A673 (cell line): Measurements from ENCODE around the gene SPAG16. TPM values are rescaled to one million over a fixed set of nuclear protein-coding genes. Genes with fewer than 3 reads are reported as not detected.

Source experiments
- BruUV-seq: library from RNA; stranded (reverse); fragments of 400-500 nt; replicated peaks from 2 replicates; lab custom pipeline; 2021; lab: Mats Ljungman, UMichigan
- CTCF ChIA-PET: fragments of 300-600 bp; sonication (Branson Sonifier 250); formaldehyde crosslinking; loops from one replicate; lab custom pipeline; 2022; ENCODE audit warnings: antibody characterized with exemption; lab: Charles Lee
- POLR2A ChIA-PET: fragments of 300-600 bp; sonication (Branson Sonifier 250); formaldehyde crosslinking; loops from one replicate; lab custom pipeline; 2022; ENCODE audit warnings: antibody characterized with exemption; ENCODE audit not compliant: low non-redundant PET; lab: Charles Lee
- DNase-seq: peaks from one replicate; pipeline ENCODE4 v3.0.0-alpha.2; 2015; ENCODE audit warnings: low spot score
- H3K27ac ChIP-seq: fragments of 200-600 bp; sonication (generic); 2 replicates; pipeline ENCODE4 v1.5.1; 2016; ENCODE audit warnings: mixed run types, low read depth, mild to moderate bottlenecking, mixed read lengths, antibody characterized with exemption, low read length; ENCODE audit not compliant: poor library complexity, severe bottlenecking
- H3K27me3 ChIP-seq: fragments of 200-600 bp; sonication (generic); replicated peaks from 2 replicates; pipeline ENCODE4 v1.6.1; 2017; ENCODE audit warnings: mixed run types, low read depth, mild to moderate bottlenecking, mixed read lengths, antibody characterized with exemption, low read length; ENCODE audit not compliant: insufficient read depth, poor library complexity
- H3K36me3 ChIP-seq: fragments of 200-600 bp; sonication (generic); 2 replicates; pipeline ENCODE4 v1.6.1; 2016; ENCODE audit warnings: mixed run types, mild to moderate bottlenecking, mixed read lengths, antibody characterized with exemption, low read length; ENCODE audit not compliant: insufficient read depth, poor library complexity, severe bottlenecking
- H3K4me1 ChIP-seq: fragments of 200-600 bp; sonication (generic); 2 replicates; pipeline ENCODE4 v1.6.1; 2017; ENCODE audit warnings: mixed run types, mild to moderate bottlenecking, mixed read lengths, antibody characterized with exemption, low read length; ENCODE audit not compliant: insufficient read depth, poor library complexity, severe bottlenecking
- H3K4me3 ChIP-seq: fragments of 200-600 bp; sonication (generic); 2 replicates; pipeline ENCODE4 v1.5.1; 2016; ENCODE audit warnings: low read depth, mixed run types, mild to moderate bottlenecking, mixed read lengths, low read length; ENCODE audit not compliant: poor library complexity, severe bottlenecking
- H3K9me3 ChIP-seq: fragments of 200-600 bp; sonication (generic); 2 replicates; pipeline ENCODE4 v1.6.1; 2016; ENCODE audit warnings: mixed run types, low read depth, mild to moderate bottlenecking, mixed read lengths, antibody characterized with exemption, low read length; ENCODE audit not compliant: poor library complexity, severe bottlenecking
- CTCF ChIP-seq: fragments of 300-800, 200-600 bp; sonication (generic); conservative IDR thresholded peaks from 2 replicates; pipeline ENCODE4 v1.5.1; 2017; ENCODE audit warnings: low read depth, mild to moderate bottlenecking, antibody characterized with exemption, low read length, moderate library complexity, mixed read lengths
- EZH2 ChIP-seq: fragments of 200-600 bp; sonication (generic); IDR thresholded peaks from 2 replicates; pipeline ENCODE4 v1.6.1; 2017; ENCODE audit warnings: borderline replicate concordance, low read depth, mild to moderate bottlenecking, mixed read lengths, antibody characterized with exemption, low read length; ENCODE audit not compliant: poor library complexity, severe bottlenecking
- intact Hi-C: fragments of 100-400 bp; cut with micrococcal nuclease; formaldehyde crosslinking; loops from one replicate; pipeline ENCODE4 v1.10.0; 2022; ENCODE audit not compliant: unreplicated experiment
- total RNA-seq: library from RNA; stranded (reverse); gene quantifications from 2 replicates; pipeline ENCODE4 v1.2.3, GENCODE V29; 2021

Gene SPAG16
- total RNA-seq, 1 experiment from 2014 or later: 13.1 TPM

- Histone ChIP-seq H3K36me3 (no peaks in the 10 kb centered on the region), H3K9me3 (no peaks in the 10 kb centered on the region), H3K4me1 (no peaks in the 10 kb centered on the region), H3K27ac (no peak overlapping the region), H3K27me3 (no peaks in the 10 kb centered on the region), H3K4me3 (no peak overlapping the region)
- TF ChIP-seq EZH2 (no peak), CTCF (no peak)
- DNase-seq: no peak
- ChIA-PET CTCF (no interaction called here), POLR2A (no interaction called here)
- intact Hi-C loops: no loop called here
- BruUV-seq: no TSS peak
Observed at GRCh38 chr2:214255046-214255445, 970.8 kb downstream of the SPAG16 start.

GRCh38 chr2:214261683-214262082 lies 977.4 kb downstream of the SPAG16 start:
- no peaks in the 10 kb centered on the region for H3K4me1 ChIP-seq
- TF ChIP-seq CTCF (no peak), EZH2 (no peak)
- DNase-seq: no peak
- no peaks in the 10 kb centered on the region for H3K9me3 ChIP-seq
- no peak overlapping the region for H3K4me3 ChIP-seq
- CTCF ChIA-PET: no interaction called here
- POLR2A ChIA-PET: no interaction called here
- no peak overlapping the region for H3K27ac ChIP-seq
- H3K36me3 ChIP-seq: no peaks in the 10 kb centered on the region
- intact Hi-C loops: no loop called here
- H3K27me3 ChIP-seq: no peaks in the 10 kb centered on the region
- no TSS peak for BruUV-seq

- CTCF ChIA-PET: no interaction called here
Observed at GRCh38 chr2:214264171-214264570, 979.9 kb downstream of the SPAG16 start.

More at GRCh38 chr2:214264171-214264570, 979.9 kb downstream of the SPAG16 start:
- Histone ChIP-seq H3K4me1 (no peaks in the 10 kb centered on the region), H3K36me3 (no peaks in the 10 kb centered on the region), H3K4me3 (no peak overlapping the region), H3K9me3 (no peaks in the 10 kb centered on the region), H3K27ac (no peak overlapping the region), H3K27me3 (no peaks in the 10 kb centered on the region)
- no peak for DNase-seq
- intact Hi-C loops: no loop called here
- no peak for TF ChIP-seq CTCF
- TF ChIP-seq EZH2: no peak
- BruUV-seq: no TSS peak
- POLR2A ChIA-PET: no interaction called here
